DMS53 treated with DMSO at 0.1 percent for 48 hours (cell line): ENCODE measurements around the gene KRT73.

Experiments
- DNase-seq: peaks from one replicate; lab custom pipeline; 2025; ENCODE audit not compliant: unreplicated experiment; lab: John Stamatoyannopoulos, UW

The KRT73 gene

GRCh38 chr12:52645982-52646381, 27.6 kb upstream of the KRT73 start:
- no peak for DNase-seq

DNA sequence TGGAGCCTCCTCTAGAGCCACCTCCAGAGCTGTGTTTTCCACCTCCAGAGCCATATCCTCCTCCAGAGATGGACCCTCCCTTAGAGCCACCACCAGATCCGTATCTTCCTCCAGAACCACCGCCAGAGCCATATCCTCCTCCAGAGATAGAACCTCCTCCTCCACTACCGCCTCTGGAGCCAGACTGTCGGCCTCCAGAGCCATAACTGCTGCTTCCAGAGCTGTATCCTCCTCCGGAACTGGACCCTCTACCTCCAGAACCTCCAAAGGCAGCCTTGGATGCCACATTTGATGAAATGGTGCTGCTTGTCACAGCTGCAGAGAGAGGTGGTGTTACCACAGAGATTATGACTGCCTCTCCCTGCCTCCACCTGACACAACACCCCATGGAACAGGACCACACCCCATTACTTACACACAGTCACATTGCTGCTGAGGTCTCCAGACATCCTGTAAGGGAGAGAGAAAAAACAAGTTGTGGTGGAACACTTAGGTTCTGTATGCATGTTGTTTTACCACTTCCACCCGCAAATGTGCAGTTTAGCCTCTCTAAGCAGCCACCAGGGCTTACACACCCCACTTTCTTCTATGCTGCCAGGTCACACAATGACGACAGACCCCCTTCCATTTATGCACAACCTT, 26.9 kb upstream of the KRT73 start:
- DNase-seq: no peak

DNA sequence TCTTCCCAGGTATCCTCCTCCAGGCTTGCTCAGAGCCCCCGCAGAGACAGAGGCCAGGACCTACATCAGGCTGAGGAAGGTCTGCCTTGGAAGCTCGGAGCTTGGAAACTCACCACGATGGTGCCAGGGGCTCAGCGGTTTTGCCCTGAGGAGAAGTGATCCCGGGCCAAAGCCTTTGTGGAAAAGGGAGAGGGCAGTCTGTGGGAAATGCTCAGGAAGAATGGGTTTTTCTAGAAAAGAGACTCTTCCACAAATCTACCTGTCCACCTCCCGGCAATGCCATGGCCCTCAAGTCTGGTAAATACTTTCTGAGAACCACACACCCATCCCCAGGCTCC, 25.7 kb upstream of the KRT73 start:
- no peak for DNase-seq

GRCh38 chr12:52643233-52644077, 25.1 kb upstream of the KRT73 start:
- no peak for DNase-seq

GRCh38 chr12:52641468-52641867, 23.1 kb upstream of the KRT73 start:
- DNase-seq: no peak

- DNase-seq: no peak
Observed at GRCh38 chr12:52637299-52637698, 18.9 kb upstream of the KRT73 start.

DNA sequence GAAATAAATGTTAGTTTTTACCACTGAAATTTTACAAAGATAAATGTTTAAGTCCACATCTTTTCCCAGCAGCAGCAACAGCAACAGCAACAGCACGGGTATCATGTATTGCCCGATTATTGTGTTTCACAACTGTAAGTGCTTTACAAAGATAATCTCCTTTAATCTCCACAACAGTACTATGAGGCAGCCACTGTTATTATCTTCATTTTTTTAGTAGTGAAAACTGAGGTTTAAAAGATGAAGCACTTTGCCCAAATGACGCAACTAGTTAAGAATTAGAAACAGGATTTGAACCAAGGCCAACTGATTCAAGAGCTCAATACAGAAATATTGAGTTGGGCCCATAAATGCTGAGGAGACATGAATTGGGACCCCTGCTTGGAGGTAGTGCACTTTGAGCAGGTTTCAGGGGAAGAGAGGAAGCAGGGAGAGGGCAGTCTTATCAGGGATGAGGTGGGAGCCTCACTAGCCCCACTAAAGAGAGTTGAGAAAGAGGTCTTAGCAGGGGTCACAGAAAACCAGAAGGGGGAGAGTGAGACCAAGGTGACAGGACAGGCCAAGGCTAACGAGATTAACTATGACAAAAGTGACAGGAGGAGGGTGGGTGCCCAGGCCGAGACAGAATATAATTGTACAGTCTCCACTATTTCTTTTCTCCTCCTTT, 18.4 kb upstream of the KRT73 start:
- DNase-seq: no peak

DNA sequence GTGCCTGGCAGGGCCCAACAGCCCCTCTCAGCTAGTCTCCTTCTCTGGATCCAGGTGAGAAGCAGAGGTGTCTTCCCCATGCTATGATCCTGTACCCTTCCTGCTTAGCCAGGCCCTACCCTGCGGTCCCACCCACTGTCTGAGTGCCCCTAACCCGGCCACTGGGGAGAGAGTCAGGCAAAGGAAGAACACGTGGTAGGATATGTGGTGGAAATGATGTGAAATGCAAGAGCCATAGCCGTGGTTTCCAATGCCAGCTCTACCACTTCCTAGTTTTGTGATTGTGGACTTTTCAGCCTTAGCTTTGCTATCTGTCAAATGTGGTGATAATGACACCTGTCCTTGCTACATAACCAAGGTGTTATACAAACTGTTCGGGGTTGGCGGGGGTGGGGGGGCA, 17.8 kb upstream of the KRT73 start:
- no peak for DNase-seq

DNA sequence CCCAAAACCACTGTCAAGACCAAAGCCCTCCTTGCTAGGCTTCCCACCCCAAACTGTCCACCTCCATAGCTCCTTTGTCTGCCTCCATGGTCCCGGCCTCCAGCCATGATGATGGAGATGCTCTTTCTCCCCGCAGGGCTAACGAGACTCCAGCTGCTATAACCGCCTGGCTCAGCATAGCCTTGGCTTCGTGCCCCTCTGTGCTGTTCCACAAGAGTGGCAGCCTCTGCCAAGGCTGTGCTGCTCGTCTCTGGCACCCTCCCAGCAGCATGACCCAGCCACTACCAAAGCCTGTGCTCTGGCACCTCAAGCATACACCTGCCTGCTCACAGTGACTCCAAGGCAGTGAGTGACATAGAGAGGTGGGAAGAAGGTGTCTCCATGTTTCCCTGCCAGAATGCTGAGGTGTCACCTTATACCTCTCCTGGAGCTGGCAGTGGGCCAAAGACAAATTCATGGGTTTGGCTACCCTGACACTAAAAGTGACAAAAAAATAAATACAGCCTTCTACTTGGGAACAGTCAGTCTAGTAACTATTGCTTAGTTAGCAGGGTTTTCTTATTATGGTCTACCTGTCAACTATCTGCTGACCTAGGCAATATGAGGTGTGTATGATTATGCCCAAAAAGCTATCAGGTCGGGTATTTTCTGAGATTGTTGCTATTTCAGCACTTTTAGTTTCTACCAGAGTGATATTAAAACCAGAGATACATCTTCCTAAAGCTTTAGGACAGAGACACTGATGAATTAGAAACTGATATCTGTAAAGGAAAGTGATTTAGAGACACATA, 16.1 kb upstream of the KRT73 start:
- DNase-seq: no peak

DNA sequence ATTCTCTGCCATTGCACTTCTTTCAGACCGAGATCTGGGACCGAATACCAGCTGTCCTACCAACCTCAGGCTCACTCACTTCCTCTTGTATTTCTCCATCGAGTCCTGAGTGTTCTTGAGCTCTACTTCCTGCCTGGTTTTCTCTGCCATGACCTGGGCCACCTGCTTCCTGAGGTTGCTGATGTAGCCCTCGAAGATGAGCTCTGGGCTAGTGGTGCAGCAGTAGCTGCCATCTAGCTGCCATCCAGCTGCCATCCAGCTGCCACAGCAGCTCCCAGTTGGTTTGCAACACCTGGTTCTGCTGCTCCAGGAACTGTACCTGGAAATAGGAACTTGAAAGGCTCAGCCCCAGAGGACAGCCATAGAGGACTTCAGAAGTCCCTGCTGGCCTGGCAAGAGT, 15.0 kb upstream of the KRT73 start:
- DNase-seq: no peak

DNA sequence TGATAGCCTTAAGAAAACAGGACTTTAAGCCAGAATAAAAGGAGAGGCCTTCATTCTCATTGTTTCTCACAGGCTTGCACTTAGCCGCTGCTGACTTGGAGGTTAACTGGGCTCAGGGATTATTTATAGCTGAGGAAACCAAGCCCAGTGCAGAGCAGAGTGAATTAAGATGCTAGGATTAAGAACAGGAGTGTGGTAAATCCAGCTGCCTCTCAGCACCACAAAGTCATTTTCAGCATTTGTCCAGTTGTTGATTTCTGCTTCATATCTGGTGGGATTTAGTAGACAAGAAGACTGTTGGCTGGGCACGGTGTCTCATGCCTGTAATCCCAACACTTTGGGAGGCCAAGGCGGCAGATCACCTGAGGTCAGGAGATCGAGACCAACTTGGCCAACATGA, 14.3 kb upstream of the KRT73 start:
- no peak for DNase-seq

DNA sequence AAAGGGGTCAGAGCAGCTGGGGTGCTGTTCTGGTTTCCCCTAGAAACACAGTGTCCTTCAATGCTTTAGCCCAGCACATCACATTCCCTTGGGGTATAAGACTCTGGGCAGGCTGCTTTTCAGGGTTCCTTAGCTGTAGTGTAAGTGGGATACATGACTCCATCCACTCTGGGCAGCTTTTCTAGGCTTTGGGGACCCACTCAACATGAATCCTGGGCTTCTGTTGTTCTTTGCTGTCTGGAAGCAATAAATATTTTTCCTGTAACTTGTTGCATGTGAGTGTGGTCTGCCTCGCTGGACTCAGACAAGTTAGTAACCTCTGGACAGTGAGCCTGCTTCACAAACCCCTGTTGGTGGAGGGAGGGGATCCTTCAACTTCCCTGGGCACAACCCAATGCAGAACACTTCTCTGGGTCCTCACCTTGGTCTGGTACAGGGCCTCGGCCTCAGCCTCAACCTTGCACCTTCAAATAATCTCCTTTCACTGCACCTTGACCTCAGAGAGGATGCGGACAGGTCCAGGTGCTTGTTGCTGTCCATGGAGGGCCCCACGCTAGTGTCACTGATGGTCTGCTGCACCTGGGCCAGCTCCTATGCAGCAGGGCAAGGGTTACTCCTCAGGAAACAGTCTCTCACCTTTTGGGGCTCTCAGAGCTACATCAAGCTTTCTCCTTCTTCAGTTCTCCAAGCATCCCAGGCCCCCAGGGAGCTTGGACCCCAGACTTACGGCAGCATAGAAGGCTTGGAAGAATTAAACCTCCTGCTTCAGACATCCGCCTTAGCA, 13.5 kb upstream of the KRT73 start:
- DNase-seq: no peak

DNA sequence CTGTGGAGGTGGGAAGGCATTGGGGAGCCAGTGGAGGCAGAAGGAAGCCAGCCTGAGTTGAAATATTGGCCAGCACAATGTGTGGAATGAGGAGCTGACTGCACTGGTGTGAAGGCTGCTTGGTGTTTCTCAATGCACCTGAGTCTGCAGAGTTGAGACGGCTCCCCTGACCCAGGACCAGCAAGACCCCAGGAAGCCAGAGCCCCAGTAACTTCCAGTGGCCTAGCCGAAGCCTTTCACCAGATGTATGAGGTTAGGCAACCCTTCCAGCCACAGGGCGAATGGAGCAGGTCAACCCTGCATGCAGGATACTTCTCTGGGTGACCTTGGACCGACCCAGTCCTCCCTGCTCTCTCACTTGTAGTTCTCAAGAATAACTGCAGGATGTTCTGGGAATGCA, 12.9 kb upstream of the KRT73 start:
- no peak for DNase-seq

GRCh38 chr12:52630599-52631200, 12.3 kb upstream of the KRT73 start:
- no peak for DNase-seq

GRCh38 chr12:52630008-52630500, 11.7 kb upstream of the KRT73 start:
- no peak for DNase-seq

DNA sequence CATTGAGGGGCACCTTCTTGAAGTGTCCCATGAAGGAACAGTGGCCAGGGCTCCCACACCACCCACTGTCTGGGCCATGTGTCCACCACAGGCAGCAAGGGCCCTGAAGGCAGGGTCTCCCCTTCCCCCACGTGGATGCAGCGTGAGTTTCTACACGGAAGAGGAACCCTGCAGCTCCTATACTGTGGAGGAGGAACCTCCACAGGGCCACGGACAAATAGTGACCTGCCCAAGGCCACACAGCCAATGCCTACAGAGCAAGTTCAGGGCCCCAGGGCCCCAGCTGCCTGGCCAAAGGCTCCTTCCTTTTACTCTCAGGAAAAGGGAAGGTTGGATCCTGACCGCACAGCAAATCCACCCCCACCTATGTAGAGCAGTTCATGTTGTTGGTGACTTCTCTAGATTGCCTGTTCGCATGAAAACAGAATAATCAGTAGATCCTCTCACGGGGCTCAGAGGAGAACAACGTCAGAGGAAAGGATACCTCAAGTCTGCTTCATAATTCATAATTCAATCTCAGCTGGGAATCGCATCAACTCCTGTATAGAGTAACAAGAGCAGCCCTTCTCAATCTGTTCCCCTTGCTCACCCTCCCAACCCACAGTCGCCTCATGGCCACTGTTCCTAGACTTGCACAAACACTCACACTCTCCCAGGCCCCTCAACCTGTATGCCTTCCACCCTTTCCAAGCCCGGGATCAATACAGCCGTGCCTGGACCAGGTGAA, 11.1 kb upstream of the KRT73 start:
- DNase-seq: no peak

DNA sequence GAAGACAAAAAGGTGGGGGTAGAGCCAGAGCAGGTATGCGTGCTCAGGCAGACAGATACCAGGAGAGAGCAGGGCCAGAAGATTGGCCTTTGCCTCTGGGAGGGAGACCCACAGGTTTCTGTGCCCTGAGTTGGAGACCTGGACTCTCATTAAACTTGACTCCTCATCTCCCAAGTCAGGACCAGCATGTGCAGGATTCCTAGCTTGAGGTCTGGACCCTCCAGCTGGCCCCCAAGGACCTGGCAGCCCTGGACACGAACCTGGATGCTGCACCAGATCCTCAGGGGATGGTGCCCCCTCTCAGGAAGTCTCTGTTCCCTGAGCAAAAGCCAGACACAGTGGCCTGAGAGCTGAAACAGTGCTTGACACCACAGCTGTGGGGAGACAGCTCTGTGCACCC, 10.5 kb upstream of the KRT73 start:
- DNase-seq: no peak

DNA sequence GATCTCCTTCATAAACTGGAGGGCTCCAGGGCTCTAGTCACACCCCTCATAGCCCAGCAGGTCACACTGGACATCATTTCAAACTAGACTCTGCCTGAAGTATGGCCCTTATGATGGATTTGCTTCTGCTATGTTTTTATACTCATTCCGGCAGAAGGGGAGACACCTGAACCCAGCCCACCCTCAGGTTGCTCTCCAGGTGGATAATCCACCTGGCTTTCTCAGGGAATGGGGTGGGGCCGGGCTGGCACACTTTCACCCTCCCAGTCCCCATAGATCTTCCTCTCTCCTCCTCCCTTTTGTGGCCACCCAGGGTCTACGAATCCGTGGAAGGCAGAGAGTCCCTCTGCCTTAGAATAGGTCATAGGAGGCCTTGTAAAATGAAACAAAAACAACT, 9.8 kb upstream of the KRT73 start:
- no peak for DNase-seq

DNA sequence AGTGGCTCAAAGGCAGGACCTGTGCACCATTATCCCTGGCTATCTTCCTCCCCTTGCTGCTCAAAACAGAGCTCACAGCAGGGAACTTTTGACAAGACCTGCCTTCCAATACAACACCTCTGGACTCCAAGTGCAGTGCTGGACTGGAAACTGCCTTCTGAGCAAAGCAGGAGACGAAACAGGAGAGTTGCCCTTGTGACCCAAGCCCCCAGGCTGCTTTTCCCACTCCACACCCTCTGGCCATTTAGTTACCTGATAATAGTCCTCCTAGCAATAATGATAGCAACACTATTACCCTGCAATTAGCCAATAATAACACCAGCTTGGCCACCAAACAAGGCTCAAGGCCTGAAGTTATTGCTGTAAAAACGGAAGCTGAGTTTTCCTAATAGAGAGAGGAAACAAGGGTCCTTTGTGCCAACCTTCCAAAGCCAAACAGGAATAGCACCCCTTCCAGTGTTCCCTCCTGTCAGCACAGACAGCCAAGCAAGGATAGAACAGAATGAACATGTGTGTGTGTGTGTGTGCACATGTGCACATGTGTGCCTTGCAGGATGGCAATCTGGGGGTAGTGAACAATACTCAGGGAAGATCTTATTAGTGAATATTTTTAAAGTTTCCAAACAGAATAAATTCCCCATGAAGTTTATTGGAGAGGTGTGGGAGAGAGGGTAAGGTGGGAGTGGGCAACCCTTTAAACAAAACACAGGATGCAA, 9.2 kb upstream of the KRT73 start:
- no peak for DNase-seq
